ENCODE data around the gene CFL1.

DNA sequence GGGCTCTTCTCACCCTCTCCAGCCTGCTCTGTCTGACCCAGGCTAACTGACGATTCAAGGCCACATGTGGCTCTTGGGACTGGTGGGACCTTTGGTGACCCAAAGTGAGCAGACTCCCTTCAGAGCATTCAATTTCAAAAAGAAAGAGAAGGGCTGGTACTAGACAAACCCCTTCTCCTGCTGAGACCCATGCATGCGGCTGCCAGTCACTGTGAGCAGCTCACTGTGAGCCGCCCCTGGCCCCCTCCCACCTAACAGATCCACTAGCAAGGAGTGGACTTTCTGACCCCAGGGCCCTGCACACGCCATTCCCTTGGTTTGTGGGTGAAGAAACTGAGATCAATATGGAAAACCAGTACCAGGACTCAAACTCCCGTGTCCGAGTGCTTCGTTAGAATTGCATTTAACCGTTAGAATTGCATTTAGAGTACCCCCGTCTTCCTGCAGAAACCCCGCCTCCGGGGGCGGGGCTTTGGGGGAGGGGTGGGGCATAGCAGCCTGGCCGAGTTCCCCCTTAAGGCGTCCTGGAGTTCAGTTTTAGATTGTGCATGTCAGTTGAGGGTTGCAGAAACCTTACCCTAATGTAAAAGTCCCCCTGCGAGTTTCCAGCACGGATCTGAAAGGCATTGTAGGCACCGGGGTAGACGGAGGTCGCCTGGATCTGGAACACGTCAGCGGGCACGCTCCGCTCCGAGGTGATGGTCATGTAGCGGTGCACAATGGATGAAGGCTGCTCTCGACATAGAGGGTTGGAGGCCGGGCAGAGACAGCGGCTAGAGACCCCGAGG, 9.5 kb upstream of the CFL1 start:
- TF ChIP-seq POLR2A (IDR thresholded peaks at IDR 0.05) = no peak
- TF ChIP-seq, protein P1, sequence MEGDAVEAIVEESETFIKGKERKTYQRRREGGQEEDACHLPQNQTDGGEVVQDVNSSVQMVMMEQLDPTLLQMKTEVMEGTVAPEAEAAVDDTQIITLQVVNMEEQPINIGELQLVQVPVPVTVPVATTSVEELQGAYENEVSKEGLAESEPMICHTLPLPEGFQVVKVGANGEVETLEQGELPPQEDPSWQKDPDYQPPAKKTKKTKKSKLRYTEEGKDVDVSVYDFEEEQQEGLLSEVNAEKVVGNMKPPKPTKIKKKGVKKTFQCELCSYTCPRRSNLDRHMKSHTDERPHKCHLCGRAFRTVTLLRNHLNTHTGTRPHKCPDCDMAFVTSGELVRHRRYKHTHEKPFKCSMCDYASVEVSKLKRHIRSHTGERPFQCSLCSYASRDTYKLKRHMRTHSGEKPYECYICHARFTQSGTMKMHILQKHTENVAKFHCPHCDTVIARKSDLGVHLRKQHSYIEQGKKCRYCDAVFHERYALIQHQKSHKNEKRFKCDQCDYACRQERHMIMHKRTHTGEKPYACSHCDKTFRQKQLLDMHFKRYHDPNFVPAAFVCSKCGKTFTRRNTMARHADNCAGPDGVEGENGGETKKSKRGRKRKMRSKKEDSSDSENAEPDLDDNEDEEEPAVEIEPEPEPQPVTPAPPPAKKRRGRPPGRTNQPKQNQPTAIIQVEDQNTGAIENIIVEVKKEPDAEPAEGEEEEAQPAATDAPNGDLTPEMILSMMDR (IDR thresholded peaks at IDR 0.05) = no peak

Measured in vagina (tissue), 2 donors.